ENCODE data around the gene SEMA3B.

DNA sequence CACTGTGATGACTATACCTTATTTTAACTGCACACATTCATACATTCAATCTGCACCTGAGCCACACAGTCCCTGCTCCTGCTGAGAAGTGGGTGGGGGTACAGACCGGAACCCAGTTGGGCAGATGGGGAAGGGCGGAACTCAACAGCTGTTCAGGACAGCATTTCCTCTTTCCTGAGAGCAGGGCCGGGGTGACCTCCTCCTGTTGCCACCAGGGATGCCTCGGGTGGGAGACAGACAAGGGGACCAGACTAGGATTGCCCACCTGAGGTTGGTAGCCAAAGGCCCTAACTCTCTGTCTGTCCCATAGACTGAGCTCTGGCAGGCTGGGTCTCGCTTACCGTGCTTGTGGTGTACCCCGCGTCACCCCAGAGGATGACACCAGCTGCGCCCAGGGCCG lies 49.7 kb downstream of the SEMA3B start:
- TF ChIP-seq, protein P1, sequence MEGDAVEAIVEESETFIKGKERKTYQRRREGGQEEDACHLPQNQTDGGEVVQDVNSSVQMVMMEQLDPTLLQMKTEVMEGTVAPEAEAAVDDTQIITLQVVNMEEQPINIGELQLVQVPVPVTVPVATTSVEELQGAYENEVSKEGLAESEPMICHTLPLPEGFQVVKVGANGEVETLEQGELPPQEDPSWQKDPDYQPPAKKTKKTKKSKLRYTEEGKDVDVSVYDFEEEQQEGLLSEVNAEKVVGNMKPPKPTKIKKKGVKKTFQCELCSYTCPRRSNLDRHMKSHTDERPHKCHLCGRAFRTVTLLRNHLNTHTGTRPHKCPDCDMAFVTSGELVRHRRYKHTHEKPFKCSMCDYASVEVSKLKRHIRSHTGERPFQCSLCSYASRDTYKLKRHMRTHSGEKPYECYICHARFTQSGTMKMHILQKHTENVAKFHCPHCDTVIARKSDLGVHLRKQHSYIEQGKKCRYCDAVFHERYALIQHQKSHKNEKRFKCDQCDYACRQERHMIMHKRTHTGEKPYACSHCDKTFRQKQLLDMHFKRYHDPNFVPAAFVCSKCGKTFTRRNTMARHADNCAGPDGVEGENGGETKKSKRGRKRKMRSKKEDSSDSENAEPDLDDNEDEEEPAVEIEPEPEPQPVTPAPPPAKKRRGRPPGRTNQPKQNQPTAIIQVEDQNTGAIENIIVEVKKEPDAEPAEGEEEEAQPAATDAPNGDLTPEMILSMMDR (conservative IDR thresholded peaks at IDR 0.05; ENCODE audit: low read length) = no peak
- no peak for TF ChIP-seq EZH2phosphoT487 (IDR thresholded peaks at IDR 0.05; ENCODE audit: borderline replicate concordance, low read depth, low read length)
